HG03060 (cell line): ENCODE data around the gene UCK2.
A peak's percentile ranks its signal among the peaks of the same experiment; 100 is the strongest.

Experiments used
- ATAC-seq: cut with Tn5 transposase; IDR thresholded peaks from one replicate; pipeline ENCODE4 v1.9.1; 2021; ENCODE audit warnings: low read depth, moderate number of reproducible peaks; ENCODE audit not compliant: unreplicated experiment

Gene UCK2

DNA sequence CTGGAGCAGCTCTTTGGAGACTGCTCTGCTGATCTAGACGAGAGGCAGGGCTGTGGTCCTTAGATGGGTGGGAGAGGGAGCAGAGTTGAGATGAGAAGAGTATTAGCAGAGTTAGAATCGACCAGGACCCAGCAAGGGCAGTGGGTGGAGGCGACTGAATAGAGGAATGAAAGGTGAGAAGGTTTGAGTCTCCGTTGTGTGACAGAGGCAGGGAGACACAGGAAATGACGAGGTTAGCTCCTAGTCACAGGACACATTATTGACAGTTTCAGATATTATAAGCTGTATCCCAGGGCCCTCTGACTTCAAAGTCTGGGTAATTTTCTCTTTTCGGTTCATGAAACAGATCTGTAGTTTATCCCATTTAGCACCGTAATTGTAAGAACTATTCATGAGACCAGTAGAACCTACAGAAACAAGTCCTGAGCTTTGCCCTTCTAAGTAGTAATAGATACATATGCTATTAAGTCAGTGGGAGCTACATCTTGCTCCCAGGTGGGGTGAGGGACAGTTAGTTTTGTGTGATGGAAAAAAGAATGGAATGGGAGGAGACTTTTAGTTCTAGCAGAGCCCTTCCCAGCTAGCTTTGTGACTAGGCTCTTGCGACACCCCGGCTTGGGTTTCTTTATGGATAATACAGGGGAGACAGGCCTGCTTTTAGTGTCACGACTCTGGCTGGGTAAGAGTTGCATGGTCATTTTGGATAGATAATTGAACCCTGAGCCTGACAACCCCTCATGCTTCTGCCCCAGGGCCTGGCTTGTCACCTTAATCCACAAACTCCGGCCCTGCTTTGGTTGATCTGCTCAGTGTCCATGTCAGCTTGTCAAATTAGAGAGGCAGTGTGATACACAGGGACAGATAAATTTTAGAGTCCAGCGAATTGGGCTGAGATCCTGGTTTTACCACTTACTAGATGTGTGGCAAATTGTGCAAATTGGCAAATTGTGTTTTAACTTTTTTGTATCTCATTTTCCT is 70.2 kb downstream of the UCK2 start:
- ATAC-seq = no peak

- ATAC-seq = no peak
These were observed 71.4 kb downstream of the UCK2 start for GRCh38 chr1:165898837-165899236.

GRCh38 chr1:165899461-165899941 is 72.1 kb downstream of the UCK2 start:
- no peak for ATAC-seq

GRCh38 chr1:165900576-165901380 is 73.4 kb downstream of the UCK2 start:
- no peak for ATAC-seq

DNA sequence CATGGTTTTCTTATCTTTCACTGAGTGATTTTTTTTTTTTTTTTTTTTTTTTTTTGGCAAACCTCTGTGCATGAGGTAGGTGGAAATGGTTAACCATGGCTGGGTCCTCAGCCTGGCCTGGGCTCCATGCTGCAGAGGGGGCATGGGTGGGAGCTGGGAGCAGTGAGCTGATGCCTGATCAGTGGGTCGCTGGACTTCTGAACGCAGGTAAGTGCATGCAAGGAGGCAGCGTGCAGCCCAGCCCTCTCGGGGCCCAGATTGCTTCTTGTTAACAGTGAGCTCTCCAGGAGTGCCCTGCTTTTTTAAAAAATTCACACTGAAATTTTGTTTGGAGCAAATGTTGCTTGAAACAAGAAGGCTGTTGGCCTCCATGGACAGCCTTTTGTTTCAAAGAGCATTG is 75.2 kb downstream of the UCK2 start:
- ATAC-seq = no peak

GRCh38 chr1:165903672-165904071 is 76.3 kb downstream of the UCK2 start:
- no peak for ATAC-seq

DNA sequence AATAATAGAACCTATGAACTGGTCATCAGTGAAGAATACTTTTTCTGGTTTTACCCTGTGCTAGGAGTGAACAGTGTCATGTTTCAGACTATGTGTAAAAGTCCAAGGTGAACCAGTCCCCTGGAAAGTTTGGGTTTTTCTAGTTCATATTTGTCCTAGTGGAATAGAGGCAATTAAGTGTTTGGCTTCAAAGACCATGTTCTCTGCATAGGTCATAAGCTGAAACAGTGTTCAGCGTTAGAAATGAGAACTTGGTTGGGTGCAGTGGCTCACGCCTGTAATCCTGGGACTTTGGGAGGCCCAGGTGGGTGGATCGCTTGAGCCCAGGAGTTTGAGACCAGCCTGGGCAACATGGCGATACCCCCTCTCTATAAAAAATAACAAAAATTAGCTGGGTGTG is 77.5 kb downstream of the UCK2 start:
- ATAC-seq = no peak

DNA sequence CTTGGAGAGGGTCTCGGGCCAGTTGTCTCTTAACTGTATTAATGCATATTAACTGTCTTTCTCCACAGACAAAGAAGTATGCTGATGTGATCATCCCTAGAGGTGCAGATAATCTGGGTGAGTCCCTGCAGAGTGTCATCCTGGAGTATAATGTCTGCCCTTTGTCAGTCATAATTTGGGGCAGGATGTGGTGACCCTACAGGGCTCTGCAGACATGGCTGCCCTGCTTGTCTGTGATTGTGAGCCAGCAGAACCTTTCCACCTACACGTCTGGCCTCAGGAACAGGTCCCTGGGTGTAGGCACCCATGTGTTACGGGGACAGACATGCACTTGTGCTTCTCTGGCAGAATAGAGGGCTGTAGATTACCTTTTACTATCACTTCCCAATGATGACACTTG is 78.4 kb downstream of the UCK2 start:
- ATAC-seq = no peak

GRCh38 chr1:165907256-165907857 is 79.9 kb downstream of the UCK2 start:
- no peak for ATAC-seq

DNA sequence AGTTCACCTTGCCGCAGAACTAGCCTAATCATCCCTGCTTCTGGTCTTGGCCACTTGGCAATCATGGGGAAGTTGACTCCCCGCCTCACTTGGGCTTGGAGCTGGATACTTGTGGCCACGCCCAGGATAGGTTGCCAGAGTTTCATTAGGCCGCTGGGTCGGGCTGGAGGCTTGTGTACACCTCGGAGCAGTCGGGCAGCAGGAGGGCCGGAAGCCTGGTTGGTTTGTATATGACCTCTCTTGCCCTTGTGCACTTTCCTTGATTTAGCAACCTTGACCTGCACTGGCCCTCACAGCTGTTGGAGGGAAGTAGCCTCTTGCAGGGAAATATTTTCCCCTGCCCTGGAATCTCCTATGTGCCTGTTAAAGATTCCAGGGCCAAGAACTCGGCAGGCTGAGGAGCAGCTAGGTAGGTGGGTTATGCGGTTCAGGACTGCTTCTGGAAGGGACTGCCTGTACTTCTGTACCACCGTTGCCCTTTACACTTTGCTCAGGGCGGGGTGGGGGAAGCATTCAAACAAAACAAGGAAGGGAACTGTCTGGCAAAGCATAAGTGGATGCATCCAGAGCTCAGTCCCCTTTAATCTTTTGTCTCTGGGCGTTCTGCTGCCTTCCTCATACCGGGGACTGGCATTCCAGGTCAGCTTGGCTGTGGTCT is 83.5 kb downstream of the UCK2 start:
- ATAC-seq = no peak

DNA sequence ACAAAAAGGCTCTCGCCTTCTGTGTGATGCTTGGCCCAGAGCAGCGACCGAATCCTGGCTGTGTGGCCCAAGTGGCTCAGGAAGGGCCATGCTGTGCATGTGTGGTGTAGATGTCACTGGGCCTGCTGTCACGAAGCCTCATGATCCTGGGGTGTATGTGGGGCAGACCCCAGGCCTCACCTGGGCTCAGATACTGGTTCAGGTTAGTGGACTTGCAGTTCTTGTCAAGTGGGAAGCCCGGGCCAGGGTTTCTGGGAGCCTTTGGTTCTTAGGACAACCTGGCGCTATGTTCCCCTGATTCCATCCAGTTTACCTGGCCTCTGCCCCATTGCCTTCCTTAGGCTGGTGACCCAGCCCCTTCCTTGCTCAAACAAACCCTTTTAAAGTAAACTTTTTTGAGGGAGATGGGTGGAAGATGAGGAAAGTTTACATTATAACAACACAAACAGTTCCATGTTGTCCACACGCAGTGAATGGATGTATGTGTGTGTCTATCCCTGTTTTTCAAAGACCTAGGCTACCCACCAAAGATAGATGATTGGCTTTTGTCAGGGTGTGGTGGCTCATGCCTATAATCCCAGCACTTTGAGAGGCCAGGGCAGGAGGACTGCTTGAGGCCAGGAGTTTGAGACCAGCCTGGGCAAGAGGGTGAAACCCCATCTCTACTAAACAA is 84.3 kb downstream of the UCK2 start:
- no peak for ATAC-seq

DNA sequence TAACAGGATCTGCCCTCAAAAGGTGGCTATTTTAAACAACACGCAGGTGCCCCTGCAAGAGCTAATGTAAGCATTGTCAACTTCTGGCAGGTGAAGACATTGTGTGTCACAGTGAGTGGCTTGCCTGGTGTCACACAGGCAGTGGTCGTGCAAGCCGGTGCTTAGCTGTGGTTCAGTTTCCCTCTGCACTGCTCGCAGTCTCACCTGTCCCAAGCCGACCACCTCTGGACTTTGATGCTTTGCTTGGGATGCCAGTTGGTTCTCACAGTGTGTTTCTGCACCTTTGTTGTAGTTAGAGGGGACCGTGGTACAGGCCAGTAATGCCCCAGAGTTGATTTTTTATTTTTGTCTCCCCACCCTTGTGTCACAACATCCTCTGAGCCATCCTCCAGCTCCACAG is 85.2 kb downstream of the UCK2 start:
- no peak for ATAC-seq

DNA sequence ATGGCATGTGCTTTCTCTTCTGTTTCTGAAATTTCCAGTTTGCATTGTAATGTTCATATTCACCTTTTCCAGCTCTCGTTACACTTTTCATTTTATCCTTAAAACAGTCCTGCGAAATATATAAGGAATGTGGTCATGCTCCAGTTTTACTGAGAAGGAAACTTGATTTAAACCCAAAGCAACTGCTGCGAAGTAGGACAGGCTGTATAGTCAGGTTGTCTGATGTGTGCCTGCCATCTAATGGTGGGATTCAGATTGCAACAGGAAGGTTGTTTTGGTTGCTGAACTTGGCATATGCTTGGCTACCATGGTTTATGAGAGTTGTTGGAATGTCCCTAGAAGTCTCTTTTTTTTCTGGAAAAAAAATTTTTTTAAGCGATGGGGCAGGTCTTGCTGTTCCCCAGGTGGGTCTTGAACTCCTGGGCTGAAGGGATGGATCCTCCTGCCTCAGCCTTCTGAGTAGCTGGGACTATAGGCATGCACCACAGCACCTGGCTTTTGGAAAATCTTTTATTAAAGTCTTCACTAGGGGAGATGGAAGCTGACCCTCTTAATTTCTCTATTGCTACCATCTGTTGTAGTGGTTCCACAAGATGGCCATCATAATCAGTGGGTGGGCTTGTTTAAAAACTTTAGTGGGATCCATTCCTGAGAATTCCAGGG is 86.9 kb downstream of the UCK2 start:
- ATAC-seq = peak; percentile 76

DNA sequence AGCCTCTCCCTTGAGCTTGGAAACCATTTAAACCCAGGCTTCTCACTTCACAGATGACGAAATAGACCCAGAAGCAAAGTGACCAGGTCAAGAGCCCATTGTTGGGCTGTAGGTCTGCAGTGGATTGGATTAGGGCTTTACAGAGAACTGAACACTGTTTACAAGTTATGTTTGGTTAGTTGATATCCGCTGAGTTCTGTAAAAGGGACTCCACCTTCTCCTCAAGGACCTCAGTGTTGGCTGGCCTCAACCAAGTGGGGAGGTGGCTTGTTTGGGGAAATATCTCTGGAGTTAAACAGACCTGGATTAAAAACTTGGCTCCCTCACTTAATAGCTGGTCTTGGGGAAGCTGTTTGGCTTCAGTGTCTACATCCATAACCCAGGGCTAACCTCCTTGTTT is 88.1 kb downstream of the UCK2 start:
- no peak for ATAC-seq

- ATAC-seq = no peak
These were observed 88.5 kb downstream of the UCK2 start for GRCh38 chr1:165915932-165916348.

DNA sequence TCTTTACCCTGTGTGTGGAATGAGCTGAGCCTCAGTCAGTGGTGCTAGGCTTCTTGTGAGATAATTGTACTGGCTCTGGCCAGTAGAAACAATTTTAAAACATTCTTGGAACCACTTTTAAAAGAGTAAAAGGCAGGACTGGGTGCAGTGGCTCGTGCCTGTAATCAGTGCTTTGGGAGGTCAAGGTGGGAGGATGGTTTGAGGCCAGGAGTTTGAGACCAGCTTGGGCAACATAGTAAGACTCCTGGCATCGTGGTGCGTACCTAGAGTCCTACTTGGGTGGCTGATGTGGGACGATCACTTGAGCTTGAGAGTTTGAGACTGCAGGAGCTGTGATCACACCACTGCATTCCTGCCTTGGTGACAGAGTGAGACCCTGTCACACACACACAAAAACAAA is 89.8 kb downstream of the UCK2 start:
- no peak for ATAC-seq

DNA sequence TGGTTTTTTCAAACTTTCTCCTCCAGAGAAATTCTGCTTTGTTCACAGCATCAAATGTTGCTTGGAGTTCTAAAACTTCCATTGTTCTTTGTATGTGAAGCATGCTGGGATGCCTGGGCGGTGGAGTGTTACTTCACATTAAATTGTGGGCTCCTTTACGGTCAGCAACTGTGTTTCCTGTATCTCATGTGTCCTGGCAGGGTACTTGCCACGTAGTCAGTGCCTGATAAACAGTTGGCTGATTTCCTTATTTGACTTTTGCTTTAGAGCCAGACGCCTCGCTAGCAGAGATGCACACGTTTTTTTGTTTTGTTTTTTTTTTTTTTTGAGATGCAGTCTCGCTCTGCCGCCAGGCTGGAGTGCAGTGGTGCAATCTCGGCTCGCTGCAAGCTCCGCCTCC is 96.7 kb downstream of the UCK2 start:
- ATAC-seq = no peak

GRCh38 chr1:165925498-165926079 is 98.2 kb downstream of the UCK2 start:
- ATAC-seq = no peak

DNA sequence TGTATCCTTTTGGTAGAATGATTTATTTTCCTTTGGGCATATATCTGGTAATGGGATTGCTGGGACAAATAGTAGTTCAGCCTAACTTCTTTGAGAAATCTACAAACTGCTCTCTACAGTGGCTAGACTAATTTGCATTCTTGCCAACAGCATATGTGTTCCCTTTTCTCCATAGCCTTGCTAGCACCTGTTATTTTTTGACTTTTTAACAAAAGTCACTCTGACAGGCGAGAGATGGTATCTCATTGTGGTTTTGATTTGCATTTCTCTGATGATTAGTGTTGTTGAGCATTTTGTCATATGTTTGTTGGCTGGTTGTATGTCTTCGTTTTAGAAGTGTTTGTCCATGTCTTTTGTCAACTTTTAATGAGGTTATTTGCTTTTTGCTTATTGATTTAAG is 99.8 kb downstream of the UCK2 start:
- ATAC-seq = peak; percentile 62
